T-helper 17 cell (primary cell): ENCODE results near the gene KBTBD2. TPM values are rescaled to one million over a fixed set of nuclear protein-coding genes. Genes with fewer than 3 reads are reported as not detected.
A peak's percentile ranks its signal among the peaks of the same experiment; 100 is the strongest.
"Not testable (repeated sequence)": the region's sequence is repeated elsewhere in the genome, so short reads cannot be mapped to it uniquely, and the experiment has no call there.

ENCODE experiments used
- ATAC-seq: fragments of 150-1000 bp; cut with Tn5 transposase; 2 replicates; pipeline ENCODE4 v1.10.0; 2021; ENCODE audit warnings: mild to moderate bottlenecking, moderate library complexity
- DNase-seq, 3 donors: peaks; one replicate each; pipeline versions ENCODE4 v3.0.0 to v3.0.0-alpha.2; 2020 to 2021
- H3K9me3 ChIP-seq: one replicate; pipeline ENCODE4 v1.7.0; 2013; ENCODE audit warnings: low read length, mild to moderate bottlenecking; ENCODE audit not compliant: control insufficient read depth, poor library complexity, severe bottlenecking
- H3K27ac Mint-ChIP-seq: one replicate; pipeline ENCODE4 v1.8.0; 2022; ENCODE audit warnings: mild to moderate bottlenecking, moderate library complexity, mixed read lengths
- H3K27me3 Mint-ChIP-seq: one replicate; pipeline ENCODE4 v1.8.0; 2022; ENCODE audit warnings: mixed read lengths
- H3K36me3 Mint-ChIP-seq: one replicate; pipeline ENCODE4 v1.8.0; 2022; ENCODE audit warnings: low read depth, mixed read lengths
- H3K4me1 Mint-ChIP-seq: one replicate; pipeline ENCODE4 v1.8.0; 2022; ENCODE audit warnings: mild to moderate bottlenecking, mixed read lengths
- H3K4me3 Mint-ChIP-seq: one replicate; pipeline ENCODE4 v1.8.0; 2022; ENCODE audit warnings: mild to moderate bottlenecking, moderate library complexity, mixed read lengths
- total RNA-seq, 4 donors: library from RNA in 2 of 4; stranded (reverse) in 2 of 4; gene quantifications; one replicate each; pipeline ENCODE4 v1.2.3 and lab custom pipeline; 2022 to 2026

The KBTBD2 gene
- total RNA-seq, 2 donors from 2014 or later: 118 to 129 TPM

DNA sequence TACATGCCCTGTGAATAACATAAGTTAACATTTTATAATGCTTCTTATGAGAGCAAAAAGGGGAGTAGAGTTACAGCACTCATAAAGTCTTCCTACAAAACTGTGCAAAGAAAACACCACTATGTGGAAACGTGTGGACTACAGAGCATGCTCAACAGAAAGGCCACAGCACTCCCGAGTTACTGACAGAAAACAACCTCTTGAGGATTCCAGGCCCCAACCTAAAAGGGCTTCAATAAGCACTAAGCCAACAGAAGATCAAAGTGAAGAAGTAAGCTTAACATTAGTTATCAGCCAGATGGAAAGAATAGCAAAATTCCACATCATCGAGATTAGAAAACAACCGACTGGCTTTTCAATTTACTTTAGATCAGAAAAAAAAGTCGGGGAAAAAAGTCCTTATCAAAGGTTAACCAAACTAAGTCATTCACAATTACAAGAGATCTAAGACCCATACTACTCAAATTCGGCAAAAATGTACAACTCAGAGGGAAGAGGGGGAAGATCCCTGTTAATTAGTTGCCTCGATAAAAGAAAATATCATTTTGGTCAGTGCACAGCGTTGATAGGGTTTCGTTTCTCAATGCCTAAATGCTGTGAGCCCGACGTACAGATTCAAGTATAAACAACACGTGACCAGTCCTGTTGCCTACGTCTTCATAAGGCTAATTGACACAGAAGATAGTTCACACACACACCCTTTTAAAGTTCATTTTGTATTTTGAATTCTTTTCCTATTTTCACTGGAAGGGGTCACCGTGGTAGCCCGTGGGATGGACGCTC is 1.4 kb downstream of the KBTBD2 start:
- peak overlapping the region; percentile 96 for H3K4me3 Mint-ChIP-seq
- DNase-seq (peak in 1 of 3 donors; percentile 24), ATAC-seq (peak; percentile 47)
- peaks cover 2% of the 10 kb centered on the region for H3K36me3 Mint-ChIP-seq
- H3K4me1 Mint-ChIP-seq: peaks cover 49% of the 10 kb centered on the region
- H3K27ac Mint-ChIP-seq: peak overlapping the region; percentile 99
- H3K27me3 Mint-ChIP-seq: no peaks in the 10 kb centered on the region
- no peaks in the 10 kb centered on the region for H3K9me3 ChIP-seq

DNA sequence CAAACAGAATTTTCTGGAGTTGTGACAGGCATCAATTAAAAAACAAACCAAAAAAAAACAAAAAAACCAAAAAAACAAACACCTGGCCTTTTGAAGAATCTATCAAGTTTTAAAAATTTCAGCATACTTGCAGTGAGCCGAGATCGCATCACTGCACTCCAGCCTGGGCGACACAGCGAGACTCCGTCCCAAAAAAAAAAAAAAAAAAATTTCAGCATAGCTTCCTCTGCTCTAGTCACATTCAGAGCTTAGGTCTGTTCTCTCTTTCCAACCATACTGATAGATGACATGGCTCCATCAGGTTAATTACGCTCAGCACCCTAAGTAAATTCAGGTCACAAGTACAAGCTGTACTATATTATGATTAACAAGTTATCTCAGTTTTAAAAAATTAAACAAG is 3.1 kb downstream of the KBTBD2 start:
- H3K36me3 Mint-ChIP-seq: peaks cover 2% of the 10 kb centered on the region
- peak overlapping the region; percentile 99 for H3K27ac Mint-ChIP-seq
- ATAC-seq (no peak), DNase-seq (no peak)
- peaks cover 46% of the 10 kb centered on the region for H3K4me1 Mint-ChIP-seq
- no peaks in the 10 kb centered on the region for H3K9me3 ChIP-seq
- no peaks in the 10 kb centered on the region for H3K27me3 Mint-ChIP-seq
- H3K4me3 Mint-ChIP-seq: peak overlapping the region; percentile 96

GRCh38 chr7:32887395-32887794 is 4.2 kb downstream of the KBTBD2 start:
- Mint-ChIP-seq H3K4me1 (peaks cover 37% of the 10 kb centered on the region), H3K36me3 (peaks cover 2% of the 10 kb centered on the region), H3K4me3 (no peak overlapping the region), H3K27ac (peak overlapping the region; percentile 99), H3K27me3 (no peaks in the 10 kb centered on the region)
- DNase-seq (no peak), ATAC-seq (no peak)
- H3K9me3 ChIP-seq: no peaks in the 10 kb centered on the region

GRCh38 chr7:32881074-32881982 is 10.2 kb downstream of the KBTBD2 start:
- H3K27ac Mint-ChIP-seq: peak overlapping the region; percentile 59
- no peaks in the 10 kb centered on the region for H3K9me3 ChIP-seq
- ATAC-seq: peak; percentile 12
- DNase-seq: no peak
- peaks cover 30% of the 10 kb centered on the region for H3K4me1 Mint-ChIP-seq
- H3K36me3 Mint-ChIP-seq: peaks cover 2% of the 10 kb centered on the region
- H3K27me3 Mint-ChIP-seq: no peaks in the 10 kb centered on the region
- no peak overlapping the region for H3K4me3 Mint-ChIP-seq

DNA sequence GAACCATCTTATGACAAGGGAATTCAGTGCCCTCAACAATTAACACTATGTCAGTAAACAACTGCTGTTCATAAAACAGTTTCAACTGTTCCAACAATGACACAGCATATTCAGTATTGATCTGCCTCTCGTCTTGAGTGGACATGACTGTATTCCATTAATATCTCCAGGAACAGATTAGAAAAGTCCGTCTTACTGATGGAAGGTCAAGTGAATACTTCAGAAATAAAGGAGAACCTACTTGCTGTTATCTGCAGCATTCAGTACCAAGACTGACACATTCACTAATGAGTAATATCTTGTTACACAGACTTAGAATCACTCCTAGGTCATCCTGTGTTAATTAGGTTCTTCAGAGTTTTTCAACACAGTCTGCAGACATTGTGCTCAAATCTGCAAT is 12.1 kb downstream of the KBTBD2 start:
- no peaks in the 10 kb centered on the region for H3K9me3 ChIP-seq
- Mint-ChIP-seq H3K27ac (no peak overlapping the region), H3K4me3 (peak overlapping the region; percentile 60), H3K4me1 (peaks cover 31% of the 10 kb centered on the region), H3K27me3 (no peaks in the 10 kb centered on the region), H3K36me3 (peaks cover 2% of the 10 kb centered on the region)
- ATAC-seq: no peak
- no peak for DNase-seq

DNA sequence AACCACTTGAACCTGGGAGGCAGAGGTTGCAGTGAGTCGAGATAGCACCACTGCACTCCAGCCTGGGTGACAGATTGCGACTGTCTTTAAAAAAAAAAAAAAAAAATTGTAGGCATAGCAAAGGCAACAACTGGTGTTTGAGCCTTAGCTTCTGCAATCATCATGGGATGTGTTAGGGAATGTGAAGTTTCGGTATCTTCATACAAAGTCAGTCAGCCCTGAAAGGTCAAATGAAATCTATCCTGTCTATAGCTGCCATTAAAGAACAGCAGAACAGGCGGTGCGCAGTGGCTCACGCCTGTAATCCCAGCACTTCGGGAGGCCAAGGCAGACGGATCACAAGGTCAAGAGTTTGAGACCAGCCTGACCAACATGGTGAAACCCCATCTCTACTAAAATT is 13.5 kb downstream of the KBTBD2 start:
- not testable (repeated sequence) for H3K36me3 Mint-ChIP-seq, ATAC-seq, H3K27me3 Mint-ChIP-seq, DNase-seq, H3K4me3 Mint-ChIP-seq, H3K9me3 ChIP-seq
- Mint-ChIP-seq H3K4me1 (peaks cover 28% of the 10 kb centered on the region), H3K27ac (peak overlapping the region; percentile 67)

GRCh38 chr7:32872421-32872820 is 19.1 kb downstream of the KBTBD2 start:
- H3K27ac Mint-ChIP-seq: no peak overlapping the region
- no peak overlapping the region for H3K4me3 Mint-ChIP-seq
- no peak for DNase-seq

GRCh38 chr7:32871624-32872371 is 19.8 kb downstream of the KBTBD2 start:
- H3K4me1 Mint-ChIP-seq: peaks cover 22% of the 10 kb centered on the region
- H3K36me3 Mint-ChIP-seq: peaks cover 9% of the 10 kb centered on the region
- H3K27ac Mint-ChIP-seq: no peak overlapping the region
- no peak overlapping the region for H3K4me3 Mint-ChIP-seq
- no peaks in the 10 kb centered on the region for H3K9me3 ChIP-seq
- no peaks in the 10 kb centered on the region for H3K27me3 Mint-ChIP-seq
- no peak for DNase-seq
- no peak for ATAC-seq

More at GRCh38 chr7:32872421-32872820, 19.1 kb downstream of the KBTBD2 start:
- ATAC-seq: no peak
- Mint-ChIP-seq H3K4me1 (peaks cover 22% of the 10 kb centered on the region), H3K27me3 (no peaks in the 10 kb centered on the region), H3K36me3 (peaks cover 9% of the 10 kb centered on the region)
- no peaks in the 10 kb centered on the region for H3K9me3 ChIP-seq

DNA sequence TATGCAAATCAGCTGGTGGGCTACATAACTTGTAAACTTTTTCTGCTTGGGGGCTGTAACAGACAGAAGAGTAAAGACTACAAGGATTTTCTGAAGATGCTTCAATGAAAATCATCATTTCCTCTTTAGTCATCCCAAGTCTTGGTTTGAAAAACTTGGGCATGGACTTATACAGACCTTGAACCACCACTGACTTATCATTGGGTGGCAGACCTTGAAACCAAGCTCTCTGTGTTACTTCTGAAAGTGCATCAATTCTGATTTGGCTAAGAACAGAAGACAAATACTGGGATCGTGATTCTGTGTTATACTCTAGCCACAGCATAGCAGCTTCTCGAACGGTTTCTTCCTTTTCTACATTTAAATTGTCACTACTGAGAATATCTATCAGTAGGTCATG is 21.3 kb downstream of the KBTBD2 start:
- Mint-ChIP-seq H3K4me1 (peaks cover 17% of the 10 kb centered on the region), H3K27ac (no peak overlapping the region), H3K4me3 (no peak overlapping the region), H3K27me3 (no peaks in the 10 kb centered on the region), H3K36me3 (peaks cover 7% of the 10 kb centered on the region)
- no peak for ATAC-seq
- DNase-seq: no peak
- no peaks in the 10 kb centered on the region for H3K9me3 ChIP-seq

DNA sequence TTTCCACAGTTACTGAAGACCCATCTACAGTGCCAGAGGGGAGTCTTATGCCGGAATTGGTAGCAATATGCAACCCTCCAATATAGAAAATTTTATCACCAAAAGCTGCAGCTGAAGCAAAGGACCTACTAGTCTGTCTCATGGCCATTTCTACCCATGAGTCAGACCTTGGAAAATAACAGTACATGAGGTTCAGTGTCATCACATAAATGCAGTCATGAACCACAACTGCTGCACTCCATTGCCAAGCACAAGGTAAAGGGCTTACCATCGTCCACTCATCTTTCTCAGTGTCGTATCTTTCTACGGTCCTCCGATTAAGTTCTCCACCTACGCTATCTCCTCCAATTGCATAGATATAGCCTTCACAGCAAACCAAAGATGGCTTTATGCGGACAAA is 21.8 kb downstream of the KBTBD2 start:
- DNase-seq (no peak), ATAC-seq (no peak)
- no peaks in the 10 kb centered on the region for H3K9me3 ChIP-seq
- Mint-ChIP-seq H3K4me3 (no peak overlapping the region), H3K36me3 (peaks cover 7% of the 10 kb centered on the region), H3K27ac (peak overlapping the region; percentile 14), H3K4me1 (peaks cover 17% of the 10 kb centered on the region), H3K27me3 (no peaks in the 10 kb centered on the region)

DNA sequence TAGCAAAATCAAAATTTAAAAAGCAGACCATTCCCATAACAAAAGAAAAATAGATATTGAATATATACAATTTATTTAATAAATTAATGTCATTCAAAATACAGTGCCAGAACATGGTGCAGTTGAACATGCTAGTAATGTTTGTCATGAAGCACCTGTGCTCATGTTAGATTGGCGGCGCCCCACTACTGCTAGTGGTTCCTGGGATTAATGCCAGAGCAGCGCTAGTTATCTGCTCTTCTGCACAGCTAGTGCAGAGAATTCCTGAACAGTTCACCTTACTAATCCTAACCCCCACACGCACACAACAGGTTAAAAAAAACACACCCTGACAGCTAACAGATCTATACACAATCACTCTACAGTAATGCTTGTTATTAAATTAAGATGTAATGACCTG is 23.4 kb downstream of the KBTBD2 start:
- no peaks in the 10 kb centered on the region for H3K27me3 Mint-ChIP-seq
- H3K36me3 Mint-ChIP-seq: peaks cover 7% of the 10 kb centered on the region
- peaks cover 22% of the 10 kb centered on the region for H3K4me1 Mint-ChIP-seq
- no peak overlapping the region for H3K27ac Mint-ChIP-seq
- DNase-seq: no peak
- no peak for ATAC-seq
- H3K9me3 ChIP-seq: no peaks in the 10 kb centered on the region
- H3K4me3 Mint-ChIP-seq: peak overlapping the region; percentile 26

GRCh38 chr7:32865448-32866030 is 26.0 kb downstream of the KBTBD2 start:
- peaks cover 5% of the 10 kb centered on the region for H3K36me3 Mint-ChIP-seq
- DNase-seq (no peak), ATAC-seq (peak; percentile 22)
- peak overlapping the region; percentile 51 for H3K4me3 Mint-ChIP-seq
- no peaks in the 10 kb centered on the region for H3K27me3 Mint-ChIP-seq
- no peaks in the 10 kb centered on the region for H3K9me3 ChIP-seq
- peaks cover 19% of the 10 kb centered on the region for H3K4me1 Mint-ChIP-seq
- peak overlapping the region; percentile 37 for H3K27ac Mint-ChIP-seq
